Peyer's patch (tissue), 4 donors: ENCODE measurements around the gene RGS7BP.

Experiments
- POLR2A ChIP-seq, 2 donors: fragments of 450-650 bp; IDR thresholded peaks; one replicate each; pipeline ENCODE4 v1.5.1; 2017; ENCODE audit warnings: antibody characterized with exemption in 2 of 2, mild to moderate bottlenecking in 2 of 2, moderate library complexity in 2 of 2
- TF ChIP-seq, protein P1 (sequence below), 6 experiments: fragments of 450-650 bp in 4 of 6; fragments of 200-600 bp in 2 of 6; sonication (generic) in 1 of 6; IDR thresholded peaks; one replicate each; pipeline ENCODE4 v1.5.1; 2017 to 2019; ENCODE audit warnings: antibody characterized with exemption in 6 of 6, mild to moderate bottlenecking in 3 of 6, moderate library complexity in 1 of 6

DNA sequence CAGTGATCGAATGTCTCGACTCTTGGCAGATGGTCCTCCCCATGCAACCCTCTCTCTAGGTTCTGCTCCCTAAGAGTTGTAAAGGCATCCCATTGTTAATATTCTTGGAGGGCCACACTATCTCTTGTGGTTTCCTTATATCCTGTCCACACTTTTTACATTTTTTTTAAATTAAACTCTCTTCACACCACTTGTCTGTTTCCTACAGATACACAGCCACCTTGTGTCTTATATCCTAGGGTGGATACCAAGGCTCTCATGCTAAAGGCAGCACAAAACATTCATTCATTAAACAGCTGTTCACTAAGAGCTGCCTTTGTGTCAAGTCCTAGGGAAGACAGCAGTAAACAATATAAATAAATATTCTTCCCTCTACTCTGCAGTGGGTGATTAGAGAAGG lies 124.0 kb downstream of the RGS7BP start:
- TF ChIP-seq, protein P1, sequence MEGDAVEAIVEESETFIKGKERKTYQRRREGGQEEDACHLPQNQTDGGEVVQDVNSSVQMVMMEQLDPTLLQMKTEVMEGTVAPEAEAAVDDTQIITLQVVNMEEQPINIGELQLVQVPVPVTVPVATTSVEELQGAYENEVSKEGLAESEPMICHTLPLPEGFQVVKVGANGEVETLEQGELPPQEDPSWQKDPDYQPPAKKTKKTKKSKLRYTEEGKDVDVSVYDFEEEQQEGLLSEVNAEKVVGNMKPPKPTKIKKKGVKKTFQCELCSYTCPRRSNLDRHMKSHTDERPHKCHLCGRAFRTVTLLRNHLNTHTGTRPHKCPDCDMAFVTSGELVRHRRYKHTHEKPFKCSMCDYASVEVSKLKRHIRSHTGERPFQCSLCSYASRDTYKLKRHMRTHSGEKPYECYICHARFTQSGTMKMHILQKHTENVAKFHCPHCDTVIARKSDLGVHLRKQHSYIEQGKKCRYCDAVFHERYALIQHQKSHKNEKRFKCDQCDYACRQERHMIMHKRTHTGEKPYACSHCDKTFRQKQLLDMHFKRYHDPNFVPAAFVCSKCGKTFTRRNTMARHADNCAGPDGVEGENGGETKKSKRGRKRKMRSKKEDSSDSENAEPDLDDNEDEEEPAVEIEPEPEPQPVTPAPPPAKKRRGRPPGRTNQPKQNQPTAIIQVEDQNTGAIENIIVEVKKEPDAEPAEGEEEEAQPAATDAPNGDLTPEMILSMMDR (IDR thresholded peaks at IDR 0.05), result no peak
- TF ChIP-seq POLR2A (IDR thresholded peaks at IDR 0.05), result no peak
